Measurements from ENCODE around the gene PDE4D.

DNA sequence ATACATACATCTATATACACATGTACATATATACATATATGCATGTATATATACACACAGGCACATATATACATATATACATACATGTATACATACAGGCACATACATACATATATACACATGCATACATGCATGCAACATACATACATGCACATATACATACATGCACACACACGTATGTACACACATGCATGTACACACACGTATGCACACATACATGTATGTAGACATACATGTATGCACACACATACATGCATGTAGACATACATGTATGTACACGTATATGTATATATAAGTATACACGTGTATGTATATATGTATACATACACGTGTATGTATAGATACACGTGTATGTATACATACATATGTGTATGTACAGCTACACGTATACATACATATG is 693.7 kb downstream of the PDE4D start:
- TF ChIP-seq POLR2A (IDR thresholded peaks at IDR 0.05) (no peak), EP300 (IDR thresholded peaks at IDR 0.05) (no peak)
- TF ChIP-seq, protein P1, sequence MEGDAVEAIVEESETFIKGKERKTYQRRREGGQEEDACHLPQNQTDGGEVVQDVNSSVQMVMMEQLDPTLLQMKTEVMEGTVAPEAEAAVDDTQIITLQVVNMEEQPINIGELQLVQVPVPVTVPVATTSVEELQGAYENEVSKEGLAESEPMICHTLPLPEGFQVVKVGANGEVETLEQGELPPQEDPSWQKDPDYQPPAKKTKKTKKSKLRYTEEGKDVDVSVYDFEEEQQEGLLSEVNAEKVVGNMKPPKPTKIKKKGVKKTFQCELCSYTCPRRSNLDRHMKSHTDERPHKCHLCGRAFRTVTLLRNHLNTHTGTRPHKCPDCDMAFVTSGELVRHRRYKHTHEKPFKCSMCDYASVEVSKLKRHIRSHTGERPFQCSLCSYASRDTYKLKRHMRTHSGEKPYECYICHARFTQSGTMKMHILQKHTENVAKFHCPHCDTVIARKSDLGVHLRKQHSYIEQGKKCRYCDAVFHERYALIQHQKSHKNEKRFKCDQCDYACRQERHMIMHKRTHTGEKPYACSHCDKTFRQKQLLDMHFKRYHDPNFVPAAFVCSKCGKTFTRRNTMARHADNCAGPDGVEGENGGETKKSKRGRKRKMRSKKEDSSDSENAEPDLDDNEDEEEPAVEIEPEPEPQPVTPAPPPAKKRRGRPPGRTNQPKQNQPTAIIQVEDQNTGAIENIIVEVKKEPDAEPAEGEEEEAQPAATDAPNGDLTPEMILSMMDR (IDR thresholded peaks at IDR 0.05): no peak

All from tibial nerve (tissue), 4 donors.